Ascending aorta (tissue), 2 donors: ENCODE data around the gene GSPT2. TPM values are rescaled to one million over a fixed set of nuclear protein-coding genes. Genes with fewer than 3 reads are reported as not detected.
A peak's percentile ranks its signal among the peaks of the same experiment; 100 is the strongest.
"Not testable (repeated sequence)": the region's sequence is repeated elsewhere in the genome, so short reads cannot be mapped to it uniquely, and the experiment has no call there.

ENCODE experiments used
- DNase-seq, 2 donors: peaks; one replicate each; pipeline ENCODE4 v3.0.0-alpha.2; 2019; ENCODE audit warnings: low spot score in 2 of 2
- H3K27ac ChIP-seq, 2 donors: fragments of 200-600 bp; sonication (generic); one replicate each; pipeline ENCODE4 v1.5.1; 2016 to 2017; ENCODE audit warnings: mild to moderate bottlenecking in 1 of 2
- H3K27me3 ChIP-seq: fragments of 200-600 bp; sonication (generic); one replicate; pipeline ENCODE4 v1.5.1; 2017
- H3K36me3 ChIP-seq, 2 donors: fragments of 200-600 bp; sonication (generic); one replicate each; pipeline ENCODE4 v1.5.1; 2016
- H3K4me1 ChIP-seq, 2 donors: fragments of 200-600 bp; sonication (generic); one replicate each; pipeline ENCODE4 v1.5.1; 2016 to 2017; ENCODE audit warnings: mild to moderate bottlenecking in 1 of 2
- H3K4me3 ChIP-seq, 2 donors: fragments of 200-600 bp; sonication (generic); one replicate each; pipeline ENCODE4 v1.5.1; 2016 to 2017; ENCODE audit warnings: mild to moderate bottlenecking in 1 of 2
- H3K9me3 ChIP-seq, 2 donors: fragments of 200-600 bp; sonication (generic); one replicate each; pipeline ENCODE4 v1.5.1; 2016
- intact Hi-C: fragments of 100-400 bp; cut with DNase I; formaldehyde crosslinking; loops from one replicate; pipeline ENCODE4 v1.15.1; 2023
- total RNA-seq: library from RNA; depleted of rRNA; stranded (reverse); fragments of >200 nt; gene quantifications from one replicate; pipeline ENCODE4 v1.1.0, GENCODE V29; 2016
- TF ChIP-seq, protein P1 (sequence below), 3 experiments: fragments of 200-600 bp in 2 of 3; fragments of 450-650 bp in 1 of 3; sonication (generic) in 2 of 3; IDR thresholded peaks; one replicate each; pipeline ENCODE4 v1.5.1; 2016 to 2019; ENCODE audit warnings: antibody characterized with exemption in 3 of 3, mild to moderate bottlenecking in 1 of 3, moderate library complexity in 1 of 3

Gene GSPT2
- total RNA-seq: 2.9 TPM

DNA sequence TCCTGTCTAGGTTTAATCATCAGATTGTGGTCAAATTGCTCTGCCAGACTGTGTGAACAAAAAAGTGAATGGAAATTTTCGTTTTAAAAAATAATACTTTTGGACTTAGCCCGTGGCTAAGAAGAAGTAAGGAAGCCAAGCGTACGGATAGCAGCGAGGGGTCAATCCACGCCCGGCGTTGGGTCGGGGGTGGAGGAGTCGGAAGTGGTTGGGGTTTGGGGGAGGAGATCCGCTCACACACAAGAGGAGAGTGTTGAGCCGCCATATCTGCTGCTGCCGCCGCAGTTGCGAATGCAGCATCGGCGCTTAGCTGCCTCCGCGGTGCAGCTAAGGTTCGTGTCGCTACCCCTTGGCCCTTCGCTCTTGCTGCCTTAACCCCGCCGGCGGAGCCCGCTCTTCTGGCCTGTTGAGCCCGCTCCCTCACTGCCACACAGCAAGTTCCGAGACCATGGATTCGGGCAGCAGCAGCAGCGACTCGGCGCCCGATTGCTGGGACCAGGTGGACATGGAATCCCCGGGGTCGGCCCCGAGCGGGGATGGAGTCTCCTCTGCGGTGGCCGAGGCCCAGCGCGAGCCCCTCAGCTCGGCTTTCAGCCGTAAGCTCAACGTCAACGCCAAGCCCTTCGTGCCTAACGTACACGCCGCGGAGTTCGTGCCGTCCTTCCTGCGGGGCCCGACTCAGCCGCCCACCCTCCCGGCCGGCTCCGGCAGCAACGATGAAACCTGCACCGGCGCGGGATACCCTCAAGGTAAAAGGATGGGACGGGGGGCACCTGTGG, at the start of gene GSPT2:
GSPT2 (plus strand) TSS at position 264 of the 779 bp plus-strand sequence; CDS start at position 449, 185 bp downstream.
- intact Hi-C loops: no loop called here
- Histone ChIP-seq H3K9me3 (no peaks in the 10 kb centered on the region), H3K4me1 (no peaks in the 10 kb centered on the region), H3K27ac (peak within 1 kb of the TSS; percentile 70 to 71), H3K4me3 (peak within 1 kb of the TSS; percentile 57 to 83), H3K36me3 (no peaks in the 10 kb centered on the region), H3K27me3 (no peaks in the 10 kb centered on the region)
- peak in 1 of 2 donors; percentile 72 for DNase-seq
- TF ChIP-seq, protein P1, sequence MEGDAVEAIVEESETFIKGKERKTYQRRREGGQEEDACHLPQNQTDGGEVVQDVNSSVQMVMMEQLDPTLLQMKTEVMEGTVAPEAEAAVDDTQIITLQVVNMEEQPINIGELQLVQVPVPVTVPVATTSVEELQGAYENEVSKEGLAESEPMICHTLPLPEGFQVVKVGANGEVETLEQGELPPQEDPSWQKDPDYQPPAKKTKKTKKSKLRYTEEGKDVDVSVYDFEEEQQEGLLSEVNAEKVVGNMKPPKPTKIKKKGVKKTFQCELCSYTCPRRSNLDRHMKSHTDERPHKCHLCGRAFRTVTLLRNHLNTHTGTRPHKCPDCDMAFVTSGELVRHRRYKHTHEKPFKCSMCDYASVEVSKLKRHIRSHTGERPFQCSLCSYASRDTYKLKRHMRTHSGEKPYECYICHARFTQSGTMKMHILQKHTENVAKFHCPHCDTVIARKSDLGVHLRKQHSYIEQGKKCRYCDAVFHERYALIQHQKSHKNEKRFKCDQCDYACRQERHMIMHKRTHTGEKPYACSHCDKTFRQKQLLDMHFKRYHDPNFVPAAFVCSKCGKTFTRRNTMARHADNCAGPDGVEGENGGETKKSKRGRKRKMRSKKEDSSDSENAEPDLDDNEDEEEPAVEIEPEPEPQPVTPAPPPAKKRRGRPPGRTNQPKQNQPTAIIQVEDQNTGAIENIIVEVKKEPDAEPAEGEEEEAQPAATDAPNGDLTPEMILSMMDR (IDR thresholded peaks at IDR 0.05): no peak

DNA sequence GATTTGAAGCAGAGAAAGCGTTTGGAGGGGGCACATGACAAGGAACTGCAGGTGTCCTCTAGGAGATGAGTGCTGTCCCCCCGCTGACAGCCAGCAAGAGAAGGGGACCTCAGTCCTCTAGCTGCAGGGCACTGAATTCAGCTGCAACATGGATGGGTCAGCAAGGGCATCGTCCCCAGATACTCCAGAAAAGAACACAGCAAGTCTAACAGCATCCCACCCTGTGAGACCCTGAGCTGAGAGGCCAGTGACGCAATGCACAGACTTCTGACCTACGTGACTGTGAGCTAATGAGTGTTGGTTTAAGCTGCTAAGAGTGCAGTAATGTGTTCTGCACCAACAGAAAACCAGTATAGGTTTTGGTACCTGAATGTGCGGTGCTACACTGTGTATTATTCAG, 49.0 kb upstream of the GSPT2 start:
- TF ChIP-seq, protein P1 (IDR thresholded peaks at IDR 0.05): no peak
- no peak overlapping the region for H3K4me3 ChIP-seq
- no peaks in the 10 kb centered on the region for H3K27me3 ChIP-seq
- DNase-seq: no peak
- no peaks in the 10 kb centered on the region for H3K9me3 ChIP-seq
- intact Hi-C loops: no loop called here
- no peaks in the 10 kb centered on the region for H3K4me1 ChIP-seq
- H3K36me3 ChIP-seq: no peaks in the 10 kb centered on the region
- H3K27ac ChIP-seq: no peak overlapping the region

DNA sequence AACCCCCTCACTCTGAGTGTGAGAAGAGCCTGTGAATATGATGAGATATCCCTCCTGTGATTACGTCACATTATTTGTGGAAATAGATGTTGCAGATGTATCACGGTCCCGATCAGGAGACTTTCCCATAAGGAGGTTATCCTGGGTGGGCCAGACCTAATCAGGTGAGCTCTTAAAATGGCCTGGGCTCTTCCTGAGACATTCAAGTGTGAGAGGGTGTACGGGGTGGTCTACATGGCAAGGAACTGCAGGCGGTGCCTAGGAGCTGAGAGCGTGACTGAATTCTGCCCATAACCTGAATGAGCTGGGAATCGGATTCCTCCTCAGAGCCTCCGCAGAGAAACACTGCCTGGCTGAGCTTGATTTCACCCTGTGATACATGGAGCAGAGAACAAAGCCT, 45.8 kb upstream of the GSPT2 start:
- Histone ChIP-seq H3K27ac (no peak overlapping the region), H3K36me3 (no peaks in the 10 kb centered on the region), H3K9me3 (no peaks in the 10 kb centered on the region), H3K27me3 (no peaks in the 10 kb centered on the region), H3K4me1 (no peaks in the 10 kb centered on the region), H3K4me3 (no peak overlapping the region)
- intact Hi-C loops: no loop called here
- DNase-seq: no peak
- TF ChIP-seq, protein P1 (IDR thresholded peaks at IDR 0.05): no peak

DNA sequence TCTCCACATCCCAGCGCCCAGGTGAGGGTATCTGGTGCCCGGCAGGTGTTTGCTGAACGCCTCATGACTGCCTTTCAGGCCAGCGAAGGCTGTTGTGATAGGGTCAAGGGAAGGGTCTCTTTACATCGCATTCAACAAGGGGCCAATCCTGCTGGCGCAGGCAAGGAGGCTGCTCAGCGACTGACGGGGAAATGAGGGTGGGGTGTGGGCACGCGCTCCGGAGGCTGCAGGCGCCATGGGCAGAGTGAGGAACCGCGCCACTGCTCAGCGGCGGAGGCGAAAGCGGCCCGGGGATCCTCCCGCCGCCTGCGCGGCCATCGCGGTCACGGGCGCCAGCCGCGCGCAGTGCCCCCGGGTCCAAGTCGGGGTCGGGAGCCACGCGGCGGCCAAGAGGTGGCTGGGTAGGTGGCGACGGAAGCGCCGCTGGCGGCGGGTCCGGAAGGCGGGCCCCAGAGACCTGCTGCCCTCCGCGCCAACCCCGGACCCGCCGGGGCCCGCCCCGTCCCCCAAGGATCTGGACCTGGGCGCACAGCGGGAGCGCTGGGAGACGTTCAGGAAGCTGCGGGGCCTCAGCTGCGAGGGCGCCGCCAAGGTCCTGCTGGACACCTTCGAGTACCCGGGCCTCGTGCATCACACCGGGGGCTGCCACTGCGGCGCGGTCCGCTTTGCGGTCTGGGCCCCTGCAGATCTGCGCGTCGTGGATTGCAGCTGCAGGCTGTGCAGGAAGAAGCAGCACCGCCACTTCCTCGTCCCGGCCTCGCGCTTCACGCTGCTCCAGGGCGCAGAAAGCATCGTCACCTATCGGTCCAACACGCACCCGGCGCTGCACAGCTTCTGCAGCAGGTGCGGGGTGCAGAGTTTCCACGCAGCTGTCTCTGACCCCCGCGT, 32.7 kb upstream of the GSPT2 start, which contains the start of gene CENPVL1:
CENPVL1 (plus strand) TSS at position 236 of the 888 bp plus-strand sequence; CDS start at position 236, 0 bp downstream.
- H3K9me3 ChIP-seq, H3K36me3 ChIP-seq, H3K27me3 ChIP-seq, intact Hi-C loops, H3K27ac ChIP-seq, H3K4me3 ChIP-seq, H3K4me1 ChIP-seq, DNase-seq: not testable (repeated sequence)

DNA sequence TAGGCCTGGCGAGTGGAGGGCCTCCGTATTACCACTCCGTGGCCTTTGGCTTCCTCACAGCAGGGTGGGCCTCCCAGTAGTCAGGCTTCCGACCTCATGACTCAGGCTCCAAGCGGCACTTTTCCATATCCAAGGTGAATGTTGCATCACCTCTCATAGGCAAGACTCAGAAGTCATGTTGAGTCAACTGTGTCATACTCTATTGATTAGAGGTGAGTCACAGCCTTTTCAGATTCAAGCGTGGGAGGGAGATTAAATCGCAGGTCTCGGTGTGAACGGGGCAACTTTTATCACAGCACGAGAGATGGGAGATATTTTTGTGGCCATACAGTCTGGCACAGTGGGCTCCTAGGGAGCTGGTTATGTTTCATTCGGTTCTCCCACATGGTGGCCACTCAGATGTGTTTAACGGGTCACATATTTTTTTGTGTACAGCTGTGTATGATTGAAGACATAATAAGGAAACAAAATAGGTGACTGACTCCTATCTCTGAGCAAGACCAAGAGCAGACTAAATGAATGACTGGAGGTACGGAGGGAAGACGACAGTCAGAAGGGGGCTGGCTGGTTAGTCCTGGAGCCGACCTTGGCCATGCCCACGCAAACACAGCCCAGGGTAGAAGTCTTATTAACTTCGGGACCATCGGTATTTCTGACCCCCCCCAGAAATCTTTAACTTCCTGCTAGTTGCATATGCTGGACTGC, 30.1 kb upstream of the GSPT2 start:
- H3K27ac ChIP-seq, H3K36me3 ChIP-seq, intact Hi-C loops, DNase-seq, H3K9me3 ChIP-seq, H3K4me3 ChIP-seq, H3K4me1 ChIP-seq, H3K27me3 ChIP-seq: not testable (repeated sequence)

DNA sequence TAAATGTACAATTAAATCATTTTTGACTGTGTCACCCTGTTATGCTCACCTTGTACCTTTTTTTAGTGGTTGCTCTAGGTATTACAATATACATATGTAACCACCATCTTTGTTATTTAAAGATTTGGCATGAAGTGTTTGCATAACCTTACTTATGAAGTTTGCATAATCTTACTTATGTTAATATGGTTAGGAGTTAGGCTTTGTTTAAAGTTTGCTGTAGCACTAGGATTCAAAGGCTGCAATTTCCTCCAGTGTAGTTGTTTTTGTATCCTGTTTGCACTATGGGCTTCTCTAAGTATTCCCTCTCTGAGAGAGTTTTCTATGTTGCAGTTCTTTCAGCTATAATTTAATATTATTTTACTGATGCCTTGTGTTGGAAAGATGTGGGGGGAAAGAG, 15.0 kb upstream of the GSPT2 start:
- intact Hi-C loops: no loop called here
- H3K27me3 ChIP-seq: no peaks in the 10 kb centered on the region

More for the DNA sequence above, 15.0 kb upstream of the GSPT2 start:
- TF ChIP-seq, protein P1 (IDR thresholded peaks at IDR 0.05): no peak
- no peaks in the 10 kb centered on the region for H3K9me3 ChIP-seq
- H3K4me1 ChIP-seq: no peaks in the 10 kb centered on the region
- DNase-seq: no peak
- H3K36me3 ChIP-seq: no peaks in the 10 kb centered on the region
- no peak overlapping the region for H3K27ac ChIP-seq
- H3K4me3 ChIP-seq: no peak overlapping the region
